ENCODE data around the gene WDR36. TPM values are rescaled to one million over a fixed set of nuclear protein-coding genes. Genes with fewer than 3 reads are reported as not detected.

The WDR36 gene
- total RNA-seq, 2 experiments from 2014 or later: 43.5 to 44.1 TPM

DNA sequence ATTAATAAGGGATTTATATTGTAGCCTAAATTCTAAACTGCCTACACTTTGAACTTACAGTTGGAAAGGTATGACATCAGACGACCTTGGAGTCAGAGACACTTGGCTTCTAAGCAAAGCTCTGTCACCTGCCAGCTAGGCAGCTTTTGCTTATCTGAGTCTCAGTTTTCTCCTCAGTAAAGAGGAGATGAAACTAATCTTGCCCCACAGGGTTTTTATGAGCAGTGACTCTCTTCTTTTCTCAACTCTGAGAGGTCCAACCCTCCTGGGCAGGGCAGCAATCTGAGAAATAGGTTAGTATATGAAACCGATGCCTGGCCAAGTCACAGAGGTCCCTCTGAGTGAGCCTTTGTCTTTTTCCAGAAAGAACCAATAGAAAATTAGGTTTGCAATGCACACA is 53.9 kb downstream of the WDR36 start:
- Mint-ChIP-seq H3K4me1 (ENCODE audit: low read depth) (peaks cover 8% of the 10 kb centered on the region), H3K4me3 (no peak overlapping the region), H3K9me3 (no peaks in the 10 kb centered on the region), H3K27me3 (no peaks in the 10 kb centered on the region), H3K36me3 (no peaks in the 10 kb centered on the region), H3K27ac (no peak overlapping the region)
- ChIA-PET CTCF (no interaction called here), POLR2A (no interaction called here)
- intact Hi-C loops (cut with micrococcal nuclease): no loop called here
- no peak for DNase-seq

DNA sequence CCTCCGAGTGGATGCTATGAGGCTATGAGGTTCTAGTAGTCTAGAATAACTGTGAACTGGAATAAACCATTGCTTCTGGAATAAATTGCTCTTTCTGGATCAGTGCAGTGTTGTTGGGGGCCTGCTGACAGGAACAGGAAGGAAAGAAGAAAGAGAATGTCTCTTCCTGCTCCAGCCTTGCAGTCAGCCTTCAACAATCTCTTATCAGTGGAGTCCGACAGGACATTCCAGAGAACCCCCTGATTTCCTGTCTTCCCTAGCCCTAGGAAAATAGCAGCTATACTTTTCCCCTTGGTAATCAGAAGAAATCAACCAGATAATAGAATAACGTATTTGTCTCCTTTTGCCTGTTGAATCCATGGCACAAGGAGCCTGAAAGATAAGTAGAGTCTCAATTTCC is 55.4 kb downstream of the WDR36 start:
- intact Hi-C loops (cut with micrococcal nuclease): no loop called here
- Mint-ChIP-seq H3K4me3 (no peak overlapping the region), H3K9me3 (no peaks in the 10 kb centered on the region), H3K36me3 (no peaks in the 10 kb centered on the region), H3K27me3 (no peaks in the 10 kb centered on the region), H3K4me1 (ENCODE audit: low read depth) (peaks cover 8% of the 10 kb centered on the region), H3K27ac (no peak overlapping the region)
- DNase-seq: no peak
- ChIA-PET POLR2A (no interaction called here), CTCF (interaction anchor here (1.0 kb wide), 1 partner anchor 131 kb away, joined by 3 read pairs; no protein-coding TSS in a partner anchor)

DNA sequence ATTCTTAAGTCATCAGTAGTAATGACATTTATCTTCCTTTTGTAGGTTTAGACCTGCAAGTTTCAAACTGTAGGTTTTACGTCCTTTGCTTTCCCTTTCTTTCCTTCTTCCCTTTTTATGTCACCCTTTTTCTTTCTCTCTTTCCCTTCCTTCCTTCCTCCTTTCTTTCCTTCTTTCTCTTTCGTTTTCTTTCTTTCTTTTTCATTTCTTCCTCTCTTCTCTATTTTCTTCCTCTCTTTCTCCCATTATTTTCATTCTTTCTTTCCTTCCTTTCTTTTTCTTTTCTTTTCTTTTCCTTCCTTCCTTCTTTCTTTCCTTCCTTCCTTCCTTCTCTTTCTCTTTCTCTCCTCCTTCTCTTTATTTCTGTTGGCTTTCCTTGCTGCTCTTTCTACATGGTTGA is 59.9 kb downstream of the WDR36 start:
- H3K36me3 Mint-ChIP-seq: no peaks in the 10 kb centered on the region
- H3K27ac Mint-ChIP-seq: no peak overlapping the region
- ChIA-PET POLR2A (no interaction called here), CTCF (interaction anchor here (0.7 to 1.4 kb wide), 2 partner anchors 43 to 127 kb away, joined by 3 to 7 read pairs; no protein-coding TSS in a partner anchor)
- H3K9me3 Mint-ChIP-seq: no peaks in the 10 kb centered on the region
- no peak overlapping the region for H3K4me3 Mint-ChIP-seq
- no peak for DNase-seq
- intact Hi-C loops (cut with micrococcal nuclease): no loop called here
- no peaks in the 10 kb centered on the region for H3K4me1 Mint-ChIP-seq (ENCODE audit: low read depth)
- H3K27me3 Mint-ChIP-seq: no peaks in the 10 kb centered on the region

DNA sequence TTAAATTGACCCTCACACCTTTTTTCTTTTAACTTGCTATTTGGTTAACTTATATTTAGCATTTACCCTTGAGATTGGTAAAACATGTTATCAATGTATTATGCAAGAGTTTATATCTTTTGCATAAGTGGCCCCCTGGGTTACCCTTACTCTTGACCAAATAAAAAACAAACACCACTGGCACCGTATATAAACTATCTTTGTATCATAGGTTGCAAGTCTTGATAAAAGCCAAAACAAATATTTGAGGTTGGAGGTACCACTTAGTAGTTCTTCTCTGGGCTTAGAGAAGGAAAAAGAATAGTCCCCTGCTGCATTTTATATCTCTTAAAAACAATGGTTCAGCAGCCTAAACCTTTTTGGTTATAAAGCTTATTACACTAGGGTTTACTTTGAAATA is 61.3 kb downstream of the WDR36 start:
- Mint-ChIP-seq H3K9me3 (no peaks in the 10 kb centered on the region), H3K4me3 (no peak overlapping the region), H3K27ac (no peak overlapping the region), H3K27me3 (no peaks in the 10 kb centered on the region), H3K4me1 (ENCODE audit: low read depth) (peaks cover 2% of the 10 kb centered on the region), H3K36me3 (no peaks in the 10 kb centered on the region)
- no peak for DNase-seq
- CTCF ChIA-PET: interaction anchor here (1.4 kb wide), 1 partner anchor 125 kb away, joined by 7 read pairs; no protein-coding TSS in a partner anchor
- intact Hi-C loops (cut with micrococcal nuclease): no loop called here
- POLR2A ChIA-PET: no interaction called here

DNA sequence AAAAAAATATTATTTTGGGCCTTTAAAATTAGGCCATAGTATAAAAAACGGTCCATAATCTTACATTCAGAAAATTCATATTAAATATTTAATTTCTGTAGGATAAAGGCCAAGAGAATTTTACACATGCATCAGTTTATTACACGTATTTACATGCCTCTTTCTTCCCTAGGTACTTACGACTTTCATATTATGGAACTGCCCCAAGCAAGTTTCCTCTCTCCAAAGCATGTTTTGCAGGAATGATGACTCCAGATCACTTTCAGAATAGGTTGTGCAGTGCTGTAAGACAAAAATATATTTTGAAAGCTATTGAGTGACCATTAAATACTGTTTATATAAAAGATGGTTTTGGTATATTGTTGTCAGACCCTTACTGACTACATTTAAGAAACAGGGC is 61.8 kb downstream of the WDR36 start:
- no peak for DNase-seq
- Mint-ChIP-seq H3K4me1 (ENCODE audit: low read depth) (peaks cover 2% of the 10 kb centered on the region), H3K4me3 (no peak overlapping the region), H3K27ac (no peak overlapping the region), H3K9me3 (no peaks in the 10 kb centered on the region), H3K27me3 (no peaks in the 10 kb centered on the region), H3K36me3 (no peaks in the 10 kb centered on the region)
- intact Hi-C loops (cut with micrococcal nuclease): no loop called here
- POLR2A ChIA-PET: no interaction called here
- CTCF ChIA-PET: no interaction called here

DNA sequence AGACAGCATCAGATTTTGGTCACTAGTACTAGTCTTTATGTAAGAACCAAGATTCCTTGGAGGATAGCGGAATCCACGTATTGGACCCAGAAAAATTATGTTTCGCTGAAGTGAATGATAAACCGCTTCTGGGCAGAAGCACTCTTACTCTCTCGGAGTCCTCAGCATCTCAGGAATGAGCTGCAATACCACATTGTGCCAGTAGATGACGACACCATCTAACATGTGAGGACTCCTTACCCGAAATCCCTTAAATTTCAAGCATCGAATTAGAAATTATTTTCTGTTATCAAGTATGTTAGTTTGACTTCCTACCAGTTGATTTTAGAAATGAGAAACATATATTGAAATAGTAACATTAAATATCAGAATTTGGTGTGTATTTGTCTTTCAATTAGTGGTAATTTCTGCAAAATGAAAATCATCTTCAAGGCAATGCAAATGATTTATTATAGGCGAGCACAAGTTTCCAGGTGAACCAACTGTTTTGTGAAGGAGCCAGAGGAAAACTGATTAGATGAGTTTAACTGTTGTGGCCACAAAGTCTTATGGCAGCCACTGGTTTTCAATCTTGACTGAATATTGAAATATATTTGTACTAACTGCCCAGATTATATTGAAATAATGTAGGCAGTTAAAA is 66.1 kb downstream of the WDR36 start:
- intact Hi-C loops (cut with micrococcal nuclease): loop anchor here (1.0 to 5.0 kb wide), 7 partner anchors 65 to 989 kb away; partner anchors contain the start of gene STARD4
- no peak overlapping the region for H3K27ac Mint-ChIP-seq
- no peaks in the 10 kb centered on the region for H3K27me3 Mint-ChIP-seq
- peaks cover 2% of the 10 kb centered on the region for H3K4me1 Mint-ChIP-seq (ENCODE audit: low read depth)
- H3K36me3 Mint-ChIP-seq: no peaks in the 10 kb centered on the region
- no peaks in the 10 kb centered on the region for H3K9me3 Mint-ChIP-seq
- POLR2A ChIA-PET: no interaction called here
- peak overlapping the region; percentile 17 for H3K4me3 Mint-ChIP-seq
- CTCF ChIA-PET: interaction anchor here (0.6 to 10.4 kb wide), 19 partner anchors 9 to 320 kb away, joined by 3 to 212 read pairs (median 6); no protein-coding TSS in a partner anchor
- DNase-seq: peak; percentile 82

DNA sequence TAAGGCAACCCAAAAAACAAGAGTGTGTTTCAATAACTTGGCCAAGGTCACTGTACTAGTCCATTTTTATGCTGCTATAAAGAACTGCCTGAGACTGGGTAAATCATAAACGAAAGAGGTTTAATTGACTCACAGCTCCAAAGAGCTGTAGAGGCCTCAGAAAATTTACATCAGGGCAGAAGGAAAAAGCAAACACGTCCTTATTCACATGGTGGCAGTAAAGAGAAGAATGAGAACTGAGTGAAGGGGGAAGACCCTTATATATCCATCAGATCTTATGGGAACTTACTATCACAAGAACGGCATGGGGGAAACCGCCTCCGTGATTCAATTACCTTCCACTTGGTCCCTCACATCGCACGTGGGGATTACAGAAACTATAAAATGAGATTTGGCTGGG is 67.7 kb downstream of the WDR36 start:
- intact Hi-C loops (cut with micrococcal nuclease): loop anchor here (2.0 to 5.0 kb wide), 5 partner anchors 63 to 391 kb away; partner anchors contain the start of gene STARD4
- H3K36me3 Mint-ChIP-seq: no peaks in the 10 kb centered on the region
- no peak overlapping the region for H3K27ac Mint-ChIP-seq
- CTCF ChIA-PET: interaction anchor here (0.6 to 10.4 kb wide), 9 partner anchors 15 to 390 kb away, joined by 3 to 212 read pairs (median 3); no protein-coding TSS in a partner anchor
- H3K27me3 Mint-ChIP-seq: no peaks in the 10 kb centered on the region
- H3K4me1 Mint-ChIP-seq (ENCODE audit: low read depth): peaks cover 2% of the 10 kb centered on the region
- no peak overlapping the region for H3K4me3 Mint-ChIP-seq
- POLR2A ChIA-PET: no interaction called here
- no peak for DNase-seq
- no peaks in the 10 kb centered on the region for H3K9me3 Mint-ChIP-seq

DNA sequence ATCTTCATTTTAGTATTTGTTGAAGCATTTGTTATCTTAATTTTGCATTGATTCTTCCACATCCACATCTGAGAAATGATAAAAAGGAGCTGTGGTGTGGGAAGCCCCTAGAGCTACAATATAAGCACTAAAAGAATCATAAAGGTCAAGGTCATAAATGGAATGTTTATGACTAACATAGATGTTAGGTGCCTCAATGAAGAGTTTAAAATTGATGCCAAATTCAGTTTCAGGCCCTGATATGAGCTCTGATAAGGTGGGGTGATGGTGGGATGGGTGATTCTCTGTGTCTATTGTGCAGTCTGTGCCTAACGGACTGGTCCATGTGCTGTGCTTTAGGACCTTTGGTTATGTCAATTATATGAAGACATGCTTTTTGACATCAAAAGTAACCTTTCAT is 70.9 kb downstream of the WDR36 start:
- ChIA-PET CTCF (interaction anchor here (10.4 kb wide), 1 partner anchor 115 kb away, joined by 212 read pairs; no protein-coding TSS in a partner anchor), POLR2A (no interaction called here)
- no peaks in the 10 kb centered on the region for H3K9me3 Mint-ChIP-seq
- no peaks in the 10 kb centered on the region for H3K27me3 Mint-ChIP-seq
- no peak overlapping the region for H3K27ac Mint-ChIP-seq
- H3K4me1 Mint-ChIP-seq (ENCODE audit: low read depth): peaks cover under 1% of the 10 kb centered on the region
- no peak for DNase-seq
- H3K36me3 Mint-ChIP-seq: no peaks in the 10 kb centered on the region
- H3K4me3 Mint-ChIP-seq: no peak overlapping the region
- intact Hi-C loops (cut with micrococcal nuclease): no loop called here

DNA sequence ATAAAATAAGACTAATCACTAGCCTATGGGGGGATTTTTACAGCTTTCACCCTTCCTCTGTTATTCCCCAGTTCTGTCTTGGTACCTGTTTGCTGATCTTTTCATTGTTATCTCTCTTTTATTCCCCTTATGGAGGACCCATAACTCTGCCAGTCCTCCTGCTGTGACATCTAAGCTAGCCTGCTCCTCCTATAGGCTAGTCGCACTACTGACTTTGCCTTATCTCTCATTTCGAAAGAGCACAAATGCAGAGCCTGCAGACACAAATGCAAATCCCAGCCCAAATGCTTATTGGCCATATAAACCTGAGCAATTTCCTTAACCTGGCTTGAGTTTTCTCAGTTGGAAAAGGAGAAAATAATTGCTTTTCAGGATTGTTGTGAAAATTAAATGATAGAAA is 72.9 kb downstream of the WDR36 start:
- Mint-ChIP-seq H3K4me3 (no peak overlapping the region), H3K4me1 (ENCODE audit: low read depth) (no peaks in the 10 kb centered on the region), H3K9me3 (peaks cover 2% of the 10 kb centered on the region), H3K36me3 (no peaks in the 10 kb centered on the region), H3K27me3 (no peaks in the 10 kb centered on the region), H3K27ac (no peak overlapping the region)
- CTCF ChIA-PET: interaction anchor here (10.4 kb wide), 1 partner anchor 113 kb away, joined by 212 read pairs; no protein-coding TSS in a partner anchor
- no peak for DNase-seq
- POLR2A ChIA-PET: no interaction called here
- intact Hi-C loops (cut with micrococcal nuclease): no loop called here

DNA sequence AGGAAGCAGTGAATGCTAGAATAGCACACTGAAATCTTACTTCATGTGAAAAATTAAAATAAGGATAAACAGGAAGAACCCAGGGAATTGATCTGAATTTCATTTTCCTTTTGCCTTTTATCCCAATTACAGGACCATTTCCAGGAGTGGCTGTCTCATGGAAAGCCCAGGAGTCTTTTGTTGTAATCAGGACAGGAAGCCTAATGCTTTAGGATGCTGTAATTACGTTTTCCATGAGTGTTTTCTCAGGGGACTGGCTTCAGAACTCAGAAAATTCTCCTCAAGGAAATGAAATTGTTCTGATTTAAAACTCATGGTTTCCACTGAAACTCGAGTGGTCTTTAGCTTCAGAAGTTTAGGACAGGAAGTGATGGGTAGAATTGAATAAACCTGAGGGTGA is 75.4 kb downstream of the WDR36 start:
- no peak overlapping the region for H3K4me3 Mint-ChIP-seq
- H3K4me1 Mint-ChIP-seq (ENCODE audit: low read depth): no peaks in the 10 kb centered on the region
- H3K27ac Mint-ChIP-seq: no peak overlapping the region
- H3K36me3 Mint-ChIP-seq: no peaks in the 10 kb centered on the region
- CTCF ChIA-PET: interaction anchor here (1.6 kb wide), 1 partner anchor 10 kb away, joined by 3 read pairs; no protein-coding TSS in a partner anchor
- intact Hi-C loops (cut with micrococcal nuclease): no loop called here
- no peak for DNase-seq
- POLR2A ChIA-PET: no interaction called here
- no peaks in the 10 kb centered on the region for H3K27me3 Mint-ChIP-seq
- H3K9me3 Mint-ChIP-seq: peaks cover 2% of the 10 kb centered on the region

DNA sequence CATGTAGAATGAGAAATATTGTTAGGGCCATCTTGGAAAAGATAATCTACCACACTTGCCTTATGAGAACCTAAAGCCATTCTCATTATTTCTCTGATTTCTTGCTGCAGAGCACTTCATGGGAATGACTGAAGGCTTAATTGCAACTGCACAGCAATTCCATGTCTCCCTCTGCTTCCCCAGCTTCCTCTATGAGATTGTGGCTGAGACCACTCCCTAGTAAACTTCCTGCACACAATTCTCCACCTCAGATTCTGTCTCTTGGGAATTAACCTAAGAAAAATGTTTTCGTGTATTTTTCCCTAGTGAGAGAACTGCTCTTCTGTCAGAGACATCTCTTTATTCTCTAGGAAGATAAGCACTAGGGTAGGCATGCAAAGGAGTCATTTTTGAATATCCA is 76.5 kb downstream of the WDR36 start:
- intact Hi-C loops (cut with micrococcal nuclease): no loop called here
- no peak for DNase-seq
- ChIA-PET POLR2A (no interaction called here), CTCF (interaction anchor here (2.0 kb wide), 1 partner anchor 110 kb away, joined by 12 read pairs; no protein-coding TSS in a partner anchor)
- H3K4me1 Mint-ChIP-seq (ENCODE audit: low read depth): no peaks in the 10 kb centered on the region
- no peak overlapping the region for H3K4me3 Mint-ChIP-seq
- H3K27ac Mint-ChIP-seq: no peak overlapping the region
- H3K27me3 Mint-ChIP-seq: no peaks in the 10 kb centered on the region
- H3K9me3 Mint-ChIP-seq: peaks cover 2% of the 10 kb centered on the region
- no peaks in the 10 kb centered on the region for H3K36me3 Mint-ChIP-seq

DNA sequence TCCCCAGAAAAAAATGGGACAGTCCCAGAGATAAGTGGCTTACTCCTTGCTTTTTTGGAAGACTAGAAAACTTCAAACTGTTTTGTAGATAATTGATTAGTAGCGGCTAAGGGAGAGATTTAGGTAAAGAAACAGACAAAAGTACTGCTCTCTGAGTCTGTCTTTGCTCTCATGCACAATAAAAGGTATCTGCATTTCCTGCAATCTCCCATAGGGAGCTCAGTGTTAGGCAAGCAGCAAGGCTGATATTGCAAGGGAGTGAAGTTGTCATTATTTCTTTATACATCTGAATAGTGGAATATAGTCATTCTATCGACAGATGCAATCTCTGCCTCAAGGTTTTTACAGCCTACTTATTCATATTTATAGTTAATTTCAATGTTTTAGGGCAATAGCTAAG is 77.1 kb downstream of the WDR36 start:
- peaks cover 2% of the 10 kb centered on the region for H3K9me3 Mint-ChIP-seq
- ChIA-PET CTCF (interaction anchor here (2.0 kb wide), 1 partner anchor 109 kb away, joined by 12 read pairs; no protein-coding TSS in a partner anchor), POLR2A (no interaction called here)
- H3K27ac Mint-ChIP-seq: no peak overlapping the region
- intact Hi-C loops (cut with micrococcal nuclease): no loop called here
- no peaks in the 10 kb centered on the region for H3K4me1 Mint-ChIP-seq (ENCODE audit: low read depth)
- no peaks in the 10 kb centered on the region for H3K36me3 Mint-ChIP-seq
- no peak for DNase-seq
- H3K4me3 Mint-ChIP-seq: no peak overlapping the region
- H3K27me3 Mint-ChIP-seq: no peaks in the 10 kb centered on the region

DNA sequence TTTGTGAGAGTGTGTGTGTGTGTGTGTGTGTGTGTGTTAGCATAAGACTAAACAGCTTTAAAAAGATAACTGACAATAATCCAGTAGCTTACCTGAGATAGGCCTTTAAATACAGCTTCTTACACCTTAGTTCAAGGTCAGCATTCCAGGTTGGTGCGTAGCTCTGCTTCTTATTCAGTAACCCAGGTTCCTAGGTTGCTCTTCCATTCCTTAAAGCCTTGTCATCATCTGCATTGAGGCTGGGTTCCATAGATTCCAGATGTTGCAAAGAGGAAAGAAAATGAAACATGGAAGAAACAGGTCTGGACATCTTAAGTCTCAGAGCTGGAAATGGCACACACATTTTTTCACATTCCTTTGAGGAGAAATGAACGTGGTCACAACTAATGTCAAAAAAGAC is 78.1 kb downstream of the WDR36 start:
- Mint-ChIP-seq H3K4me1 (ENCODE audit: low read depth) (no peaks in the 10 kb centered on the region), H3K27ac (no peak overlapping the region), H3K36me3 (no peaks in the 10 kb centered on the region), H3K27me3 (no peaks in the 10 kb centered on the region), H3K9me3 (peaks cover 2% of the 10 kb centered on the region), H3K4me3 (no peak overlapping the region)
- DNase-seq: no peak
- POLR2A ChIA-PET: no interaction called here
- intact Hi-C loops (cut with micrococcal nuclease): no loop called here
- CTCF ChIA-PET: interaction anchor here (0.6 to 2.0 kb wide), 3 partner anchors 8 to 108 kb away, joined by 3 to 12 read pairs (median 5); no protein-coding TSS in a partner anchor
